DMS 273 treated with DMSO at 0.1 percent for 48 hours (cell line): ENCODE data around the gene RAET1G.
A peak's percentile ranks its signal among the peaks of the same experiment; 100 is the strongest.
"Not testable (repeated sequence)": the region's sequence is repeated elsewhere in the genome, so short reads cannot be mapped to it uniquely, and the experiment has no call there.

Experiments
- DNase-seq: peaks from one replicate; lab custom pipeline; 2025; lab: John Stamatoyannopoulos, UW

Gene RAET1G, protein sequence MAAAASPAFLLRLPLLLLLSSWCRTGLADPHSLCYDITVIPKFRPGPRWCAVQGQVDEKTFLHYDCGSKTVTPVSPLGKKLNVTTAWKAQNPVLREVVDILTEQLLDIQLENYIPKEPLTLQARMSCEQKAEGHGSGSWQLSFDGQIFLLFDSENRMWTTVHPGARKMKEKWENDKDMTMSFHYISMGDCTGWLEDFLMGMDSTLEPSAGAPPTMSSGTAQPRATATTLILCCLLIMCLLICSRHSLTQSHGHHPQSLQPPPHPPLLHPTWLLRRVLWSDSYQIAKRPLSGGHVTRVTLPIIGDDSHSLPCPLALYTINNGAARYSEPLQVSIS

DNA sequence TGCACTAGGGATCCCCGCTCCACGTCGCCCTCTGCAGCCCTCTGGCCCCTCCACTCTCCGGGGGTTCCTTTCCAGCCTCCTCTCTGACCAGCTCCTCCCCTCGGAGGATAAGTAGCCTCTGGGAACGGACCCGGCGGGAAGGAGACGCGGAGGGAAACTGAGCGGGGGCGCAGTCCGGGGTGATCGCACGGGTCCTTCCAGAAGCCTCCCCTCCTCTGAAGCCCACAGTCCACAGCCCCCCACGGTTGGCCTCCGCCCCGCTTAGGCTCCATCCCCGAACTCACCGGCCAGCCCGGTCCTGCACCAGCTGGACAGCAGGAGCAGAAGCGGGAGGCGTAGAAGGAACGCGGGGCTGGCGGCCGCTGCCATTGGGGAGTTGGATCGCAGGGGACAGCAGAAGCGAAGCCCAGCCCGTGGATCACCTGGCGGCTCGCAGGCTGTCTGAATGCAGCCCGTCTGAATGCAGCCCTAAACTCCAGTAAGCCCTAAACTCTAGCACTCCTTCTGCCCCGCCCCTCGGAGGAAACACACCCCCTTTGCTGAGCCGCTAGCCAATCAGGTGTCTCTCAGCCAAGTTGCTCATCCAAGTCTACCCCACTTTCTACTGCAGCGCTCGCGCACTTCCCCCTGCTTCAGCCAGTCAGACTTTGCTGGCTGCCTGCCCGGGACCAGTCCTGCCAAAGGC, at the start of gene RAET1G:
RAET1G (minus strand) TSS at position 480 of the 685 bp plus-strand sequence; CDS start at position 369, 111 bp downstream.
- peak; percentile 80 for DNase-seq

DNA sequence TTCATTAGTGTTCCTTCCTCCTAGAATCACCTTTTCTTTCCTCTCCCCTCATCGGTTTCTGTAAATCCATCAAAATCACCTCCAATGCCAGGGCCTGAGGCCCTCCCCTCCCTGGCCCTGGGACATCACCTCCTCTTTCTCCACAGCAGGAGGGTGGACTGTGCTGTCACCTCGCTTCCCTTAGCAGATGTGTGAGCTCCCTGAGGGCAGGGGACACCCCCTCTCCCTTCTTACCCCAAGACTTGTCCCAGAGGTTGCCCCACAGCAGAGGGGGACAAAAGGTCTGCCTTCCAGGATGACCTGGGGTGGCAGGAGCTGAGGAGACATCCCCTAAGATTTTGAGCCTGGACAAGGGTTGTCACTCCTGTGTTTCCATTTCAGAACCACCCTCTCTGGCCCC, 46.7 kb upstream of the RAET1G start:
- DNase-seq = no peak

DNA sequence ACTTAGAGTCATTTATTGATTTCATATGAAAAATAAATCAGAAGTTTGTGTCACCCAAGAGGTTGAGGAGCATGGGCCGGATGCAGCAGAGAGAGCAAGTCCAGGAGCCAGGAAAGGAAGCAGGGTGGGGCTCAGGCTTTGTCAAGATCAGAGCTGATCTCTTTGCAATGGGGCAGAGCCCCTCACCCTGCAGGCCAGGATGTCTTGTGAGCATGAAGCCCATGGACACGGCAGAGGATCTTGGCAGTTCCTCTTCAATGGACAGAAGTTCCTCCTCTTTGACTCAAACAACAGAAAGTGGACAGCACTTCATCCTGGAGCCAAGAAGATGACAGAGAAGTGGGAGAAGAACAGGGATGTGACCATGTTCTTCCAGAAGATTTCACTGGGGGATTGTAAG, 46.0 kb upstream of the RAET1G start:
- not testable (repeated sequence) for DNase-seq

DNA sequence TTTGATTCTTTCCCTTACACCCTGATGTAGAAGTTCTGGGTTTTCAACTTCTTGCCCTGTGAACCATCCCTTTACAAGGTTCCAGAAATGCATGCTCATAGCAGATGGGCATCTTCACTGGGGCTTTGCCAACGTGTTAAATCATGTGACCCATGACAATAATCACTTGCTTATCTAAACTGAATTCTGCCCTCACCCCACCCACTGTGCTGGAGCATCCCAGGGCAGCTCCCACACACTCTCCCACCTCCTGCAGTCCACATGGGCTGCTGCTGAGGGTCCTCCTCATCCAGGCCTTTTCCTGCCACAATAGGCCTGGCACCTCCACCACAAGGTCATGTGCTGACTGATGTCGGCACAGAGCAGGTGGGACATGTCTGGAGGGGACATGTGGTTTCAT, 45.1 kb upstream of the RAET1G start:
- DNase-seq = not testable (repeated sequence)

DNA sequence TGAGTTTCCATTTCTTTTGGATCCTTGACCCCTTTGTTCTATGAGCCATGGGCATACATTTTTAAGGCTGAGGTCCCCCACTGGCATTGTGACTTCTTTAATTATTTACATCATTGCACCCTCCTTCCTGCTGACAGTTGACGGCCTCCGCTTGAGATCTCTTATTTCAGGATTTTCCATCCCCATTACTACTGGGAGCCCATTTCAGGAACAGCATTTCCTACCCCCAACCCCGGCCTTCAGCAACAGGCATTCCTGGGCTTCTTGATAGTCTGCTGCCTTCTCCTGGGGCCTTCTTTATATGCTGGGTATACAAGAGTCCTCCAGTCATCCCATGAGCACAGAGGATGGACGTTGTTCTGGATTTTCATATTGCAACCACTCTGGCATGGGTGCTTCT, 44.7 kb upstream of the RAET1G start:
- no peak for DNase-seq

DNA sequence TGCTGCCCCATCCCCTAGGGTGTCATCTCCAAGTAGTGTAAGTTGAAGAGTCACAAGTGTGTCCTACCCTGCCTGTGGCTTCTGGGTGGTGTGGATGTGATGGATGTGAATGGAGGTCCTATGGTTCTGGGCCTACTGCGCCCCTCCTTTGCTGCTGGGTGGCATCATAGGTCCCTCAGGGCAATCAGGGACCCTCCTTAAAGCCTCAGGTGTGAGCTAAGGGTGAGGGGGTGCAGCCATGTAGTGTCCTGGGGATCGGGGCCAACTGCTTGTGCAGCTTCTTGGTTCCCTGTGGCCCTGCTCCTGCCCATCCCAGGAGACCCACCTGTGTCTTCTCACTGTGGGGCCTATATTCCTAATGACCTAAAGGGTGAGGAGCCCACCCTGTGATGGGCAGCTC, 43.4 kb upstream of the RAET1G start:
- not testable (repeated sequence) for DNase-seq

DNA sequence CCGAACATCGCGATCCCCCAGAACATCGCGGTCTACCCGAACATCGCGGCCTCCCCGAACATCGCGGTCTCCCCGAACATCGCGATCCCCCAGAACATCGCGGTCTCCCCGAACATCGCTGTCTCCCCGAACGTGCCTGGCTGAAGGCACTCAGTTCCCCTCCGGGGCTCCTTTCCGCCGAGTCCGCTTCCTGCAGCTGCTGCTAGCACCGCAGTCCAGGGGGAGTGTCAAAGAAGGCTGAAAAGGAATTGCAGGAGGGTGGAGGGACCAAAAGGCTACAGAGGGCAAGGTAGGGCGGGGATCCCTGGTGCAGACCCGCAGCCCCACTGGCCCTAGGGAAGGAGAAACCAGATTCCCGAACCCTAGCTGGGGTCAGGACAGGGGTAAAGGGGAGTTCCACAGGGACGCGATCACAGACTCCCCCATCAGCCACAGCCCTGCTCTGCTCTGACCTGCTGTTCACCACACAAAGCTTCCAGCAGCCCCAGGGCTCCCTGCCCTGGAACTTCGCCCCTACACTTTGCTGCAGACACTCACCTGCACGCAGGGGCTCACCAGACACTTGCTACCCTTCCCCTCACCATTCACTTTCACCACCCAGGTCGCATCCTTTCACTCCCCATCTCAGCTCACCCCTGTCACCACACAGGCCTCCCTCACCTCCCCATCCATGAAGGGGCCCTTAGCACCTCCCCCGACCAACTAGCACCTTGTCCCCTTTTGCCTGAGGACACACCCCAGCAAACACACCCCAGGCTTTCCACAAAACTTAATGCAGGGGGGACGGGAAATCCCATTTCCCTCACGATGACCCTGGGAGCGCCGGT, 42.5 kb upstream of the RAET1G start:
- no peak for DNase-seq

DNA sequence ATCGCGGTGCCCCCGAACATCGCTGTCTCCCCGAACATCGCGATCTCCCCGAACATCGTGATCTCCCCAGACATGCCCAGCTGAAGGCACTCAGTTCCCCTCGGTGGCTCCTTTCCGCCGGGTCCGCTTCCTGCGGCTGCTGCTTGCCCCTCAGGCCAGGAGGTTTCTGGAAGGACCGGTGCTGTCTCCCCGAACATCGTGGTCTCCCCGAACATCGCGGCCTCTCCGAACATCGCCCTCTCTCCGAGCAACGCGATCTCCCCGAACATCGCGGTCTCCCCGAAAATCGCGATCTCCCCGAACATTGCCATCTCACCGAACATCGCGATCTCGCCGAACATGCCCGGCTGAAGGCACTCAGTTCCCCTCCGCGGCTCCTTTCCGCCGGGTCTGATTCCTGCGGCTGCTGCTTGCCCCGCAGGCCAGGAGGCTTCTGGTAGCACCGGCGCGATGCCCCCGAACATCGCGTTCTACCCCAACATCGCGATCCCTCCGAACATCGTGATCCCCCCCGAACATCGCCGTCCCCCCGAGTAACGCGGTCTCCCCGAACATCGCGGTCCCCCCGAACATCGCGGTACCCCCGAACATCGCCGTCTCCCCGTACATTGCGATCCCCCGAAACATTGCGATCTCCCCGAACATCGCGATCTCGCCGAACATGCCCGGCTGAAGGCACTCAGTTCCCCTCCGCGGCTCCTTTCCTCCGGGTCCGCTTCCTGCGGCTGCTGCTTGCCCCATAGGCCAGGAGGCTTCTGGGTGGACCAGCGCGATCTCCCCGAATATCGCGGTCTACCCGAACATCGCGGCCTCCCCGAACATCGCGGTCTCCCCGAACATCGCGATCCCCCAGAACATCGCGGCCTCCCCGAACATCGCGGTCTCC, 41.6 kb upstream of the RAET1G start:
- DNase-seq = no peak

DNA sequence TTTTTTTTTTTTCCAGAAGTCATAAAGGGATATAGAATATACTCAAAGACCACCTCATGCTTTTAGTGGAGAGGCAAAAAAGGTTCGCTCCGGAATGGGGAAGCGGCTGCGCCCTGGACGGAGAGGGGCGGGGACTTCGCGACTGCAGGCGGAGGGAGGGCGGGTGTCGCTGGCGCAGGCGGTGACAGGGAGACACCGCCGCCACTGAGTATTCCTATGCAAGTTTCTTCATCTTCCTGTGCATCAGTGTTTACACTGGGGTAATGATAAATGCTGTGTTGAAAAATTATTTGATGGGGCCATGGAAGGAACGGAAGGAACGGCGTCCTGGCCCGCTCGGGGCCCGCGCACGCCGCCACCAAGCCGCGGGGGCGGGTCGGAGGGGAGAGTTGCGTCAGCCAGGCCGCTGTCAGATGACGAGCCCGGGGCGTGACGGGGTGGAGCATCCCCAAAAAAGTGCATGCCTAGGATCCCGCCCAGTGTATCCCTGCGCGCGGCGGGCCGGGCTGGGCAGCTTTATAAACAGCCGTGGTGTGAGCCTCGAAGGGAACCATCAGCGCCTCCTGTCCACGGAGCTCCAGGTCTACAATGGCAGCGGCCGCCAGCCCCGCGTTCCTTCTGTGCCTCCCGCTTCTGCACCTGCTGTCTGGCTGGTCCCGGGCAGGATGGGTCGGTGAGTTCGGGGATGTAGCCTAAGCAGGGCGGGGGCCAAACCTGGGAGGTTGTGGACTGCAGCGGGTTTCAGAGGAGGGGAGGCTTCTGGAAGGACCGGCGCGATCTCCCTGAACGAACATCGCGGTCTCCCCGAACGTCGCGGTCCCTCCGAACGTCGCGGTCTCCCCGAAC, 40.8 kb upstream of the RAET1G start, which contains the start of gene ULBP1:
ULBP1 (plus strand) TSS at position 482 of the 846 bp plus-strand sequence; CDS start at position 589, 107 bp downstream.
- DNase-seq = peak; percentile 60

DNA sequence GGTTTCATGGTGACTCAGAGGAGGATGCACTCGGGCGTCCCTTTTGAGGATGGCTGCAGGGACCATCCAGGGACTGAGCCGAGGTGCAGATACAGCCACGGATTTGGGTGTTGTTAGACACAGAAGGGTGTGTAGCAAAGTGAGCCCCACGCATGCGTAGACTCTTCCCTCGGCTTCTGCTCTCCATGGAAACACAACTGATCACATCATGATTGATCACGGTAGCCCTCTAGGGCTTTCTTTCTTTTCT, 40.2 kb upstream of the RAET1G start:
- DNase-seq = peak; percentile 39

DNA sequence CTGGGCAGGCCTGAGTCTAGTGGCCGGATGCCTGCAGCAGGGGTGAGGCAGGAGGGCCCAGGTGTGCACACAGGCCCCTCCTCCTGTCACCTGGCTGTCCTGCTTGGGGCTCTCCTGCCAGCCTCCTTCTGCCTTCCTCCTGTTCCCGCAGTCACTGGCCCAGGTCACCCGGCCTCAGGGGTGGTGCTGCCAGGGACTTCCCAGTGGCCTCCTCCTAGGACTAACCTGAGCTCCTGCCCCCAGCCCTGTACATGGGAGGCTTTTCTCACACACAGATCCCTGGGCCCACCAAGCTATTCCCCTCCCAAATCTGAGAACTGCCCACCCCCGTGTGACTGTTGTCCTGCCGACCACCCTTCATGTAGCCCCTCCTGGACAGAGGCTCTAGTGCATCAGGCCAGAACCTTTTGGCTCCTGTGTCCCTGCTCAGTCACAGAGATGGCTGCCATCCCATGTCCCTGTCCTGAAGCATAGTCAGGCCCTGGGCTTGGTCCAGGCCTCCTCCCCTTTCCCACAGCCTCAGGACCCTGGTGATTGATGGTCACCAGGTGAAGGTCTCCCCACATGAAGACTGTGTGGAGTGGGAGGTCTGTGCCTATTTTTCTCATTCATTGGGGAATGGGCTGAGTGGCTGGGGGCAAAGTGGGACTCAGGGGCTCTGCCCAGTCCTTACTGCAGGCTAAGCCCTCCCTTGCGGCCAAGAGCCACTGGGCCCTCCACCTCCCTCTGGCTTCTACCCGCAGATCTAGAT, 39.7 kb upstream of the RAET1G start:
- no peak for DNase-seq

DNA sequence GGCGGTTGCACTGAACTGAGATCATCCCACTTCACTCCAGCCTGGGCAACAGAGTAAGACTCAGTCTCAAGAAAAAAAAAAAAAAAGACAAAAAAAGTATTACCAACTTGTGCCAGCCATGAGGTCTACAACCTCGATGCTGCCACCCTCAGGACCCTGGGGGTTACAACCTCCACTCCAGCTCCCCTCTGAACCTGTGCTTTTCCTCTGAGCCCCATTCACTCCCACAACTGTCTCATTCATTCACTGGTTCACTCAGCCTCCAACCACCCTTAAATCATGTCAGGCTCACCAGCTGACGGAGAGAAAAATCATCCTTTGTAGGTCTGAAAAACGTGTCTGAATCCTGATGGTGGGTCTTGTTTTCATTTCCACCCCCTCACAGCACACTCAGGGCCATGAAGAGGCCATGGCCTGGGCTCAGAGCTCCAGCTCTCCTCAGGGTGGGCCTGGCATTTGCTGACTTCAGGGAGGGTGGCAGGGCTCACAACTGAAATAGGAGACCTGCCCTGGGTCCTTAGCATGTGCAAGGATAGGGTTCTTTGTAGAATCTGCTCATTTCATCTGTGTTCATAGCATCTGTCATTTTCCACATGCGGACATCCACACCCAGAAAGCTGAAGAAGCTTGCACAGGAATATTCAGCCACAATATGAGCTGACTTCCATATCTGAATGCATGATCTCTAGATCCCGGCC, 39.0 kb upstream of the RAET1G start:
- DNase-seq = peak; percentile 6

DNA sequence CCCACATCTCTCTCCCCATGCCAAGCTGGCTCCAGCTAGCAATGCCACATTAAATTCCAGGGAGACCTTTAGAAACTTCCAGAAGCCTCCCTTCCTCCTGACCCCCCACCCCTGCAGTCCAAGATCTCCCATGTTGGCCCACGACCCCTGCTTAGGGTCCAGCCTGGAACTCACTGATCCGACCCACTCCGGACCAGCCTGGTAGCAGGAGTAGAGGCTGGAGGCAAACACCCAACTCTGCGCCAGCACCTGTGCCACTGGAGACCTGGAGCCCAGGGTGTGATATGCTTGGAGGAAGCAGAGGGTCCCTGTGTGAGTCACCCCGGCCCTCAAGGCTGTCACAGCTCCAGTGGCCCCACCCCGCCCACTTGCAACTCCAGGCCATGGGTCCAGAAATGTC, 37.6 kb upstream of the RAET1G start:
- DNase-seq = no peak

DNA sequence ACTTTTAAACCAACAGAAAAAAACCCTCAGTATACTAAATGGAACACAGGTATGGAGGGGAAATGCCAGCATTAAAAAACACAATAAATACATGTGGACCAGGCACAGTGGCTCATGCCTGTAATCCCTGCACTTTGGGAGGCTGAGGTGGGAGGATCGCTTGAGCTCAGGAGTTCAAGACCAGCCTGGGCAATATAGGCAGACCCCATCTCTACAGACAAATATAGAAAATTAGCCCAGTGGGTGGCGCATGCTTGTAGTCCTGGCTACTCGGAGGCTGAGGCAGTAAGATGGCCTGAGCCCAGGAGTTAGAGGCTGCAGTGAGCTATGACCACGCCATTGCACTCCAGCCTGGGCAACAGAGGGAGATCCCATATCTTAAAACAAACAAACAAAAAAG, 36.9 kb upstream of the RAET1G start:
- not testable (repeated sequence) for DNase-seq

DNA sequence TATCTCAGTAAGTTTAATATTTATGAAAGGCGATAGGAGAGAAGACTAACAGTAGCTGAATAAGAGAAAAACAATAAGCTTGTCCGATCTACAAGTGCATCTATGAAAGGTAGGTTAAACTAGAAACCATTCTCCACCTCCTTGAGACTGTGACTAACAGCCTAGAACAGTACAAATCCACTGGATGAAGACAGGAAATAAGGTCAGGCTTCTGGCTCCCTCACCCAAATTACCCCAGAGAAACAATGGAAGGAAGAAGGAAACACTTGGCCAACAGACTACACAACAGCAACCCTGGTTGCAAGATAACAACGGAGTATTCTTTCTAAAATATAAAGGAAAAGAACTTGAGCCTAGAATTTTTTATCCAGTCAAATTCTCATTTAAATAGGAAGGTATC, 35.2 kb upstream of the RAET1G start:
- not testable (repeated sequence) for DNase-seq

DNA sequence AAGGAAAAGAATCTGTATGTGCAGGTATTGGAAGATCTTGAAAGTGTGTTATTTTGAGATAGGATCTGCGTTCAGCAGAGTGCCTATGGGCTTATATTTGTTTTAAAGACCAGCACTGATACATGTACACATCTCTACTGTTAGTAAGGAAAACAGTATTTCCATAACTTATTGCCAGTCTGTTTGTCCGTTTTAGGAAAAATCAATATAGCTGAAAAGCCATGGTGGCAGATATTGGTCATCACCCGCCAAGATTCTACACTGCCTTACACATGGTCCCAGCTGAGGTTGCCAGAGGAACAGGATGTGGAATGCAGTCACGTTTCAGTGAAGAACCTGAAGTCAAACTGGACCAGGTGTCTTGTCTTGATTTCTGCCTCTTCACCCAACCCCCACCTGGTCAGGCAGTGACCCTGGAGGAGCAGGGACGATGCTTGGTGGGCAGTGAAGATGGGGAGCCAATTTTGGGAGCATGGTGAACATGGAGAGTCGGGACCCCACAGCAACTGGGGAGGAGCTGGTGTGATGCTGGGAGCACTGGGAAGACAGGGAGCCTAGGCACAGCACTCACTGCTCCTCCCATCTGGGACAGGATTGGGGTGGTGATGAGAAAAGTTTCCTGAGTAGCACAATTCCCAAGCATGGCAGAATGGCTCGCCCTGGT, 32.9 kb upstream of the RAET1G start:
- not testable (repeated sequence) for DNase-seq

DNA sequence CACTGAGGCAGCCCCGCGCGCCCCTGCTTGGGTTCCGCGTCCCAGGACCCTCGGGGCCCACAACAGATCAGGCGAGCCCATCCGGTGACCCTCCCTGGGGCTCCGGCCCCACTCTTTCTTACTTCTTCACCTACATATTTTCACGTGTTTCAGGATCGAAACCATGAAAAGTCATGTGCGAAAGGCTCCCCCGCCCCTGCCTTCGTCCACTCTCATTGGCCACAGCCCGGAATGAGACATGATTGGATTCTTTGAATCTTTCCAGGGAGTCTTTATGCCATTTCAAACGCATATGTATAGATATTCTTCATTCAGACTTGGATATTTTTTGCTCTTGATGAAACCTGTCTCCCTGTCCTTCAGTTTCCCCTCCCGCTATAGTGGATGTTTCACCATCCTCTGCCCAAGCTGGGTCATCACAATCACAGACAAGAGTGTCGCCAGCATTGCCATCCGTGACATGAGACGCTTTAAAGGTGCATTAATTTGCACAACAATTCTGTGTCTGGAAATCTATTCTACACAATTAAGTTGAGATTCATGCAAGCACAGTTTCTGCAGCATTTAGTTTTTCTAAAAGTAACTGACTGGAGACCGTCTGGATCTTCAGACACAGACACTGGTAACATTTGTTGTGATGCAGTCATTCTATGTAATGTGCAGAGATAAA, 32.2 kb upstream of the RAET1G start:
- DNase-seq = not testable (repeated sequence)

DNA sequence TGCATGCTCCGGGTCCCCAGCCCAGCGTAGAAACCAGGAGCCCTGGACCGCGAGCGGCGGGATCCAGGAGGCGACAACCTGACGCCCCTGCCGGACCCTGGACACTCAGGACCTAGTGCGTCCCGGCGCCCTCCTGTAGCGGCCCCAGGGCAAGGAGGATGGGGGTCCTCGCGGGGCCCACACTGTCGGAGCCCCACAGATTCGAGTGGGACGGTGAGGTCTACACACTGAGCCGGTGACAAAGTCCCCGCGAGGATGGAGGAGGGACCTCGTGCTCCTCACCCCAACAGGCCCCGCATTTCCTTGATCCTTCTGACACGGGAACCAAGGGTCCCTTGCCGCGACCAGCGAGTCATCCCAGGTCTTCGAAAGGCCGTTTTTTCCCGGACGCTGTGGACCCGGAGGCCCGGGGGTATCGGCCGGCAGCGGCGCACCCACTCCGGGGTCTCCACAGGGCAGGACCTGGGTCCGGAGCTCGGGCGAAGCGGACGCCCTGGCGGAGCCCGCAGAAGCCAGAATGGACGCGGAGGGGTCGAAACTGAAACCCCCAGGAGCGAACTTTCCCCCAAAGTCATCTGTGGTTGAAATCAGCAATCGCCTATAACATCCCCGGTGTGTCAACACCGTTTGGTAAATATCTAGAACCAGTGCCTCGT, 31.5 kb upstream of the RAET1G start:
- DNase-seq = not testable (repeated sequence)
